Kidney (tissue), 14 donors: ENCODE results near the gene CAMK1G. TPM values are rescaled to one million over a fixed set of nuclear protein-coding genes. Genes with fewer than 3 reads are reported as not detected.

Experiments
- DNase-seq, 5 donors: peaks; one replicate each; pipeline ENCODE4 v3.0.0-alpha.2; 2013 to 2020
- FAIRE-seq: peaks from 2 replicates; lab custom pipeline; 2012; peaks lifted over from hg19 to GRCh38; lab: Jason Lieb, UNC
- H3K27ac ChIP-seq, 2 donors: one replicate each; pipeline ENCODE4 v1.7.0; 2013; ENCODE audit warnings: low read depth in 2 of 2, low read length in 2 of 2, inconsistent platforms in 1 of 2
- H3K27me3 ChIP-seq: one replicate; pipeline ENCODE4 v1.7.1; 2013; ENCODE audit warnings: low read length, inconsistent platforms; ENCODE audit not compliant: control insufficient read depth, insufficient read depth
- H3K36me3 ChIP-seq, 3 donors: one replicate each; pipeline versions ENCODE4 v1.7.0 to v1.7.1; 2013; ENCODE audit warnings: low read length in 3 of 3, control low read depth in 1 of 3, inconsistent platforms in 1 of 3; ENCODE audit not compliant: insufficient read depth in 3 of 3, control insufficient read depth in 2 of 3
- H3K4me1 ChIP-seq, 3 donors: one replicate each; pipeline versions ENCODE4 v1.7.0 to v1.7.1; 2013; ENCODE audit warnings: low read length in 3 of 3, inconsistent platforms in 1 of 3, low read depth in 1 of 3; ENCODE audit not compliant: control insufficient read depth in 2 of 3, insufficient read depth in 2 of 3
- H3K4me3 ChIP-seq, 3 donors: one replicate each; pipeline versions ENCODE4 v1.7.0 to v1.8.1; 2013; ENCODE audit warnings: low read length in 3 of 3, control low read depth in 1 of 3, inconsistent platforms in 1 of 3
- H3K9ac ChIP-seq, 3 donors: one replicate each; pipeline versions ENCODE4 v1.7.0 to v1.7.1; 2013; ENCODE audit warnings: low read length in 3 of 3, control low read depth in 1 of 3, inconsistent platforms in 1 of 3
- H3K9me3 ChIP-seq, 3 donors: one replicate each; pipeline versions ENCODE4 v1.7.0 to v1.7.1; 2013; ENCODE audit warnings: low read length in 3 of 3, control low read depth in 1 of 3, inconsistent platforms in 1 of 3; ENCODE audit not compliant: control insufficient read depth in 2 of 3, insufficient read depth in 1 of 3
- intact Hi-C: fragments of 100-400 bp; cut with DNase I; formaldehyde crosslinking; loops from one replicate; pipeline ENCODE4 v1.11.1; 2022
- polyA plus RNA-seq: library from polyadenylated mRNA; stranded (reverse); fragments of 350-450 nt; fragmentation: Illumina TruSeq; extraction: RNeasy Lipid Tissue Mini Kit (QIAGEN cat#74804); gene quantifications from one replicate; pipeline ENCODE4 v1.2.3, GENCODE V29; 2014; ENCODE audit warnings: low read depth, low replicate concordance; ENCODE audit not compliant: insufficient read depth
- total RNA-seq: library from RNA; stranded (reverse); fragmentation: NEBNext Ultra II Directional; extraction: Animal tissue kit (Norgen Biotek cat#: 25700); gene quantifications from one replicate; pipeline ENCODE4 v1.2.1, GENCODE V29; 2021
- TF ChIP-seq, protein P1 (sequence below): IDR thresholded peaks from 3 replicates; pipeline ENCODE4 v1.5.1; 2012; ENCODE audit warnings: mild to moderate bottlenecking, moderate library complexity, borderline replicate concordance; ENCODE audit not compliant: insufficient read depth; ENCODE audit errors: extremely low read depth
- donor health status: control.
- donor health status: control.
- donor health status: control.
- donor health status: control.
- donor health status: control.
- donor health status: DM: yes; HTN: yes; CAD: no.
- donor health status: Normal renal cell carcinoma (clear cell type).

CAMK1G gene
- total and polyA plus RNA-seq, 2 donors from 2014 or later: 1.4 to 5.5 TPM

DNA sequence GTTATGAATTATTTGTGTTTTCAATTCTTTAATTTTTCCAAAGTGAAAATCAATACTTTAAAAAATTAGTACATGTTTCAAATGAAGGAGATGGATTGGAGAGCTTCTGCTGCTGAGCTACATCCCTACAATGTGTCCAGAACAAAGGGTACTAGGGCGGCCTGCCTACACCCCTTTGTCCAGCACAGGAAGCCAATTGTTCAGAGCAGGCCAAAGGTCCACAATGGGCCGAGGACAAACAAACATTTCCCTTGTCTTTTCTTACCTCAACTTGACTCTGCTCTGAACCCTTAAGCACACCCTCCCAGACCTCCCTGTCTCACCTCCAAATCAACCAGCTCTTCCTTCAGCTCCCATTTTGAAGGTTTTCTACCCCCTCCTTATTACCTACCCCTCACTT lies 39.4 kb upstream of the CAMK1G start:
- intact Hi-C loops: no loop called here
- Histone ChIP-seq H3K9ac (no peak overlapping the region), H3K27me3 (no peaks in the 10 kb centered on the region), H3K4me1 (no peaks in the 10 kb centered on the region), H3K4me3 (no peak overlapping the region), H3K27ac (no peak overlapping the region), H3K36me3 (no peaks in the 10 kb centered on the region), H3K9me3 (no peaks in the 10 kb centered on the region)
- TF ChIP-seq, protein P1, sequence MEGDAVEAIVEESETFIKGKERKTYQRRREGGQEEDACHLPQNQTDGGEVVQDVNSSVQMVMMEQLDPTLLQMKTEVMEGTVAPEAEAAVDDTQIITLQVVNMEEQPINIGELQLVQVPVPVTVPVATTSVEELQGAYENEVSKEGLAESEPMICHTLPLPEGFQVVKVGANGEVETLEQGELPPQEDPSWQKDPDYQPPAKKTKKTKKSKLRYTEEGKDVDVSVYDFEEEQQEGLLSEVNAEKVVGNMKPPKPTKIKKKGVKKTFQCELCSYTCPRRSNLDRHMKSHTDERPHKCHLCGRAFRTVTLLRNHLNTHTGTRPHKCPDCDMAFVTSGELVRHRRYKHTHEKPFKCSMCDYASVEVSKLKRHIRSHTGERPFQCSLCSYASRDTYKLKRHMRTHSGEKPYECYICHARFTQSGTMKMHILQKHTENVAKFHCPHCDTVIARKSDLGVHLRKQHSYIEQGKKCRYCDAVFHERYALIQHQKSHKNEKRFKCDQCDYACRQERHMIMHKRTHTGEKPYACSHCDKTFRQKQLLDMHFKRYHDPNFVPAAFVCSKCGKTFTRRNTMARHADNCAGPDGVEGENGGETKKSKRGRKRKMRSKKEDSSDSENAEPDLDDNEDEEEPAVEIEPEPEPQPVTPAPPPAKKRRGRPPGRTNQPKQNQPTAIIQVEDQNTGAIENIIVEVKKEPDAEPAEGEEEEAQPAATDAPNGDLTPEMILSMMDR: no peak
- no peak for DNase-seq
- no peak for FAIRE-seq

DNA sequence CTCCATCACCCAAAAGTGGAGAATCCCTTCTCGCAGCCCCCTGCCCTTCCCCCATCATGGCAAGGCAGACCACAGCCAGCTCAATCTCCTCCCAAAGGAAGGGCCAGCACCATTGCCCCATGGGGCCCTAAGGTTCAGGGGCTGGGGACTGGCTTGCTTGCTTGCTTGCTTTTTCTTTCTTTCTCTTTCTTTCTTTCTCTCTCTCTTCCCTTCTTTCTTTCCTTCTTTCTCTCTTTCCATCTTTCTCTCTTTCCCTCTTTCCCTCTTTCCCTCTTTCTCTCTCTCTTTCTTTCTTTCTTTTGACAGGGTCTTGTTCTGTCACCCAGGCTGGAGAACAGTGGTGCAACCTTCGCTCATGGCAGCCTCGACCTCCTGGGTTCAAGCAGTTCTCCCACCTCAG lies 38.1 kb upstream of the CAMK1G start:
- DNase-seq (no peak), FAIRE-seq (no peak)
- intact Hi-C loops: no loop called here
- Histone ChIP-seq H3K9me3 (no peaks in the 10 kb centered on the region), H3K4me1 (no peaks in the 10 kb centered on the region), H3K4me3 (no peak overlapping the region), H3K27me3 (no peaks in the 10 kb centered on the region), H3K36me3 (no peaks in the 10 kb centered on the region), H3K27ac (no peak overlapping the region), H3K9ac (no peak overlapping the region)
- TF ChIP-seq, protein P1: no peak

DNA sequence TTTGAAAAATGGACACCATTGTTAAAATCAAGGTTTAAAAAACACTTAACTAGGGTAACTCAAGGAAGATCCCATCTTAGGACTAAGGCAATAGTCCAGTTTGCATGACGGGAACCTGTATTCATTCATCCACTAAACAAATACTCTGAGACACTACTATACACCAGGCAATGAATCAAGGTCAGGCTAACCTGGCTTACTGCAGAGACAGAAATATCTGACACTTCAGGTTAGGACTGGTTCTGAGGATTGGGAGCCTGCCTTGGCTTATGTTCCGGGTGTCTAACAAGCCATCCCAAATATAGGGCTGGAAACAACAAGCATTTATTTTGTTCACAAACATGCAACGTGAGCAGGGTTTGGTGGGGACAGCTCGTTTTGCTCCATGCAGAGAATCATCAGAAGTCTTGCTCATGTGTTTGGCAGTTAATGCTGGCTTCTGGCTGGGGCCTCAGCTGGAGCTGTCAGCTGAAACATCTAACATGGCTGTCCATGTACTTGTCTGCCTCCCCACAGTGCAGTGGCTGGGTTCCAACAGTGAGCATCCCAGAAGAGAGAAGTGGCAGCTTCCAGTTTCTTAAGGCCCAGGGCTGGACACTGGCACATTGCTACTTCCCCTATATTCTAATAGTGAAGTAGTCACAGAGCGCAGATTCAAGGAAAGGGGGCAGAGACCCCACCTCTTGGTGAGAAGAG lies 37.0 kb upstream of the CAMK1G start:
- FAIRE-seq: no peak

More for the DNA sequence above, 37.0 kb upstream of the CAMK1G start:
- Histone ChIP-seq H3K4me1 (no peaks in the 10 kb centered on the region), H3K27ac (no peak overlapping the region), H3K36me3 (no peaks in the 10 kb centered on the region), H3K27me3 (no peaks in the 10 kb centered on the region), H3K9ac (no peak overlapping the region), H3K4me3 (no peak overlapping the region), H3K9me3 (no peaks in the 10 kb centered on the region)
- intact Hi-C loops: no loop called here
- TF ChIP-seq, protein P1: no peak
- DNase-seq: peak in 1 of 5 donors; percentile 52
